ENCODE data around the gene EPHB1. TPM values are rescaled to one million over a fixed set of nuclear protein-coding genes. Genes with fewer than 3 reads are reported as not detected.
"Not testable (repeated sequence)": the region's sequence is repeated elsewhere in the genome, so short reads cannot be mapped to it uniquely, and the experiment has no call there.

Gene EPHB1
- total RNA-seq, 1 donor from 2014 or later = 8.1 TPM

DNA sequence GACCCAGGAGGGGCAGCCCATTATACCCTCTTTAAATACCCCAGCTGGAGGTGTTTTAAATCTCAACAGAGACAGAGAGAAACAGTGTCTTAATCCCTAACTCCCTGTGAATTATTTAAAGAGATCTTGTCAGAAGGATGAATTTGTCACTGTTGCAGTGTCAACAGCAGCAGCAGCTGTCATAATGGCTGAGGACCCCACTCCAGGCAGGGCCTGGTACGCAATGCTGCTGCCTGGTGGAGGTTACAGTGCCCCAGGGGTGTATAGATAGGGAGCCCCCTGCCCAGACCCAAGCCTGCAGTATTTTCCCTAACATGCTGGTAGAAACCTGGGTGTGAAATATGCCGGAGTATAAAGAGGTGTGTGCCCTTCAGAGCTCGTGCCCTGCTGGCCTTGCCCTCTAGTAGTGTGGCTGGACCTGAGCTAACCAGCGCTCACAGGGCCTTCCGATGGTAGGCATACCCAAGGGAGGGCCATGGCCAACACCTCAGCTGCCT lies 143.0 kb downstream of the EPHB1 start:
- ATAC-seq (no peak), DNase-seq (ENCODE audit: low spot score) (no peak)

DNA sequence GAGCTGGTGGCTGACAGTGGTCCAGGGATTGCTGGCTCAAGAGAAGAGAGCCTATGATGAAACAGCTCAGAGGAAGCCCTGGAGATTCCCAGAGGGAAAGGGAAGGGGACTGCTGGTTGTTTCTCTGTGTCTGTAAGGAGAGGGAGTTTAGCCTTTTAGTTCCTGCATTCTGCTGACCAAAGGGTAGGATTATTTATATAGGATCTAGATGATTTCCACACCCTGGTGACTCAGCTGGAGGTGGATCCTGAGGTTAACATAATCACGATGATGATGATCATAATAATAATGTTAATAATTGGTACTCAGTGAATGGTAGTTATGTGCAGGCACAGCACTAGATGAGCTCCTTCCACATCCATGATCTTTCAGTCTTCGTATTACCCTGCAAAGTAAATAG lies 144.9 kb downstream of the EPHB1 start:
- no peak for DNase-seq (ENCODE audit: low spot score)

DNA sequence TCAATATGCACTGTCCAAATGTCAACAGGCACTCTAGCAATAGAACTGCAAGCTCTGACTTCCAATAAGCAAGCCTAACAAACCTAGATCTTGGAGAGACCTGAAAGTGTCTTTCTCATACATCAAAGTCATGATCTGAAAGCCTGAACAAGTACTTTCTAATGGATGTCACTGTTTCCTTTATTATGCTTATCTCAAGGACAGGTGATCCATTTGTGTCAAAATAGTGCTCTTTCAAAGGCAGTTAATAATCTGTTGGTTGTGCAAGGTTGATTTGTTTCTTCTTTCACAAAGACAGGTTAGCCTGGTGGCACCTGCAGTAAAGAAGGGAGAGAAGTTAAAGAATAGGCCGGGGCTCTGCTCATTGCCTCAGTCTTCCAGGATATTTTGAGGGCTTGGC lies 146.8 kb downstream of the EPHB1 start:
- ATAC-seq (peak; percentile 53), DNase-seq (ENCODE audit: low spot score) (no peak)

More for the DNA sequence above, 144.9 kb downstream of the EPHB1 start:
- no peak for ATAC-seq

DNA sequence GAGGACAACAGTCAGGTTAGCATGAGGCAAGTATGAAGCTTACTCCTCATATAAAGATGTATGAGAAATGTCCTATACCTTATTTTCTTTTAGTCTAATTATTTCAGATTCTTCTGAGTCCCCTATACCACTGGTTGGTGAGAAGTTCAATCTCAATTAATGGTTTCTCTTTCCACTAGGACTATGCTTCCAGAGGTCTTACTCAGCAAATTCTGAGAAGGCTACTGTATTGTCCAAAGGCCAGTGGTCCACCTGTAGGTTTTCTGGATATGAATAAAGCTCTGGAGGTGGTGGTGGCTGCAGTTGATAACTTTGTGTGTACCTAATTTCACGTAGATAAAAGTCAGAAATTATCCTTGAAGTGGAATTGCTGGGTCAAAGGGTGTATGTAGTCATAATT lies 149.4 kb downstream of the EPHB1 start:
- DNase-seq (ENCODE audit: low spot score) = no peak
- ATAC-seq = no peak

DNA sequence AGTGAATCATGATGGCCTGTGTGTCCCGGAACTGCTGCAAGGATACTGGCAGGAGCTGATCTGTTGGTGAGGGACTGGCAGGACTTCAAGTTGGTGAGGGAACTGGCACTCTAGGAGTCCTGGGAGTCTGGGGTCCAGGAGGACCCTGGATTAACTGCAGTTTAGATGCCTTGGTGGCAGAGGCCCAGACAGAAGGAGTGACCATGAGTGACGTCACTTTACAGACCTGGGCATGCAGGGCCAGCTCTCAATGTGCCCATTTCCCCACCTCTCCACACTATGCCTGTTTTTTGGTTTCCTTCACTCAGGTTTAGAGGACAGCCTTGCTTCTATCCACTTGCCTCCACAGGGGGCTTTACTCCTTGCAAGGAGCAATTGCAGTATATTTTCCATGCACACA lies 154.1 kb downstream of the EPHB1 start:
- no peak for DNase-seq (ENCODE audit: low spot score)

DNA sequence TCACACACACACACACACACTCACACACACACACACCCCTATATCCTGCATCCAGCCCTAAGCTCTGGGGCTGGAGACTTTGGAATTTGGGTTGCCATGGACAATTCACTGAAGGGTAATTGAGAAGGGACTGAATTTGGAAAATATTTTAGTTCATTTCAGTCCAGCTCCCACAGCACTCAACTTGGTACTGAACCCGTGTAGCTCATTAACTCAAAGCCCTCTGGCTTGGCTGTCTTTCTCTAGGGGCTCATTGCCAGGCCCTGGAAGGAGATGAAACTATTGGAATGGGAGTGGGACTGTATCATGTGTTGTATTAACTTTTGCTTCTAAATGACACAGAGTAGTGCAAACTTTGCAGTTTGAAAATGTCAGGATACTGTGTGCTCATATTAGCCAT lies 157.3 kb downstream of the EPHB1 start:
- DNase-seq (ENCODE audit: low spot score) (no peak), ATAC-seq (no peak)

More for the DNA sequence above, 154.1 kb downstream of the EPHB1 start:
- no peak for ATAC-seq

DNA sequence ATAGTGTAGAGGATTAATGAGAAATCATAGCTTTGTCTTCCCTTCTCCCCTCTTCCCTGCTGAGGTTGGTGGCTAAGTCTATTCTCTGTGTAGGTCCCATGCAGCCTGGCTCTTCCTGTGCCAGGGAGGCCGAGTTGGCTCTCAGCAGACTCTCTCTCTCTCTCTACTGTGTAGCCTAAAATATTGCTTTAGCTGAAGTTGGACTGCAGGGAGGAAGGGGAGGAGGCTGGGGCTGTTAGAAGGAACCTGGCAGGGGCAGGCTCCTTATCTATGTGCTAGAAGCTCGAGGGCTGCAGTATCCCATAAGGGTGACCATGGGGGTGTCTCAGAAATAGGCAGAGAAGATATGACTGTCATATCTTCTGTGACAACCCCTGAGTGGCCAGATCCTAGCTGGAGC lies 160.8 kb downstream of the EPHB1 start:
- no peak for ATAC-seq
- no peak for DNase-seq (ENCODE audit: low spot score)

DNA sequence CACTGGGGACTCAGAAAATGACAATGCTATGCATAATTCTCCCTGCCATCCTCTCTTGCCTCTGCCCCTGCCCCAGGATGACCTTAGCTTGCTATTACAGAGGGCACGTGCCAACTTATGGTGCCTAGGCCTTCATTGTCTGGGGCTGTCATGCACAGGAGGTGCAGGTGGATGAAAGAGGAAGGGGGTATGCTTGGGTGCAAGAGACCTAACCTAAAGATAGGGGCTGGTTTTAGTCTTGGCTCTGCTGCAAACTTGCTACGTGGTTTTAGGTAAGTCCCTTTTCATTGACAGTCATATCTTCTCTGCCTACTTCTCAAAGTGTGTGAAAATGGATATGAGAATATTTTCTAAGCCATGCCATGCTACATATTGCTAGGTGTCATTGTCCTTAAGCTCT lies 161.3 kb downstream of the EPHB1 start:
- DNase-seq (ENCODE audit: low spot score) = no peak
- no peak for ATAC-seq

DNA sequence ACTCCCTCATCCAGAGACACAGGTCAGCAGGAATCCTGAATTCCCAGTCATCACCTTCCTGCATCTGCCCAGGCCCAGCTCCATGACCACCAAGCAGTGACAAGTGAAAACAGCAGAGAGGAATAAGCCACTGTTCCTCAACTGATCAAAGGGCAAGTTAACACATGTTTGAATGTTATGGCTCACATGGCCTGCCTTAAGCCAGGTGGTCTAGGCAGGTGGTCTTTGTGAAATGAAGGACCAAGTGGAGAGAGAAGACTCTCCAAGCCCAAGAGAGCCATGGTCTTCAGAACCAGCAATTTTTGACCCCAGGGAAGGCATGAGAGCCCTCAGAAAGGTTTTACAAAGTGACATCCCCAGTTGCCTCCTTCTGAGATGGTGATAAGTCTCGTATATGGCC lies 161.8 kb downstream of the EPHB1 start:
- ATAC-seq (no peak), DNase-seq (ENCODE audit: low spot score) (no peak)

DNA sequence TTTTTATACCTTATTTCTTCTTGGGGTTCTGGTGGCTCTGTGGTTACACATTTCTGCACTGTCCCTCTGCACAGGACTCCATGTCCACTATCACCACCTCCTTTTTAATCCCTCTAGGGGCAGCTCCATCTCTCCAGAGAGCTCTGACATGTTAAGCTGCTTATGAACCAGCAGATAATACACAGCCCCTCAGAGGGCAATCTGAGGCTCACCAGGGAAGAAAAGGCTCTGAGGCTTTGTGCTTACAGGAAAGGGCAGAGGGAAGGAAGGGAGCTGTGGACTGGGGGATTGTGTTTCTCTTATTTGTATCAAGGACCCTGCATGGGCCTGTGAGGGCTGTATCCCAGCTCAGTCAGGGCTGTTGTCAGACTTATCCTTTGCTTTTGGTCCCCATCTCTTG lies 164.5 kb downstream of the EPHB1 start:
- no peak for DNase-seq (ENCODE audit: low spot score)
- ATAC-seq = no peak

DNA sequence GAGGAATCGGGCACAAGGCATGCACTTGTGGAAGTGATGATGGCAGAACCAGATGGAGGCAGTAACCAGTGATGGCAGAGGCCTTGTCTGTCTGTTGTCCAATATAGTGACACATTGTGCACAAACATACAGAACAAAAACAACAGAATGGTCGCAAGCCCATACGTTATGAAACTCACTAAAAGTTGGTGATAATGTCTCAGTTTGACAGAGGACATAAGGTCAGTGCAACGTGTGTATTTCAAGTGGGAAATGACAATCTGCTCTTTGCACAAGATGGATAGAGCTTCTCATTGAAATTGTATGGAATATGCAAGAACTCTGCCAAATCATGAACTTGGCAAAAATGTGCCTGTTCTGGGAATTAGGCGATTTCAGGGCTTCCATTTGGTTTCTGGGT lies 169.2 kb downstream of the EPHB1 start:
- no peak for ATAC-seq

DNA sequence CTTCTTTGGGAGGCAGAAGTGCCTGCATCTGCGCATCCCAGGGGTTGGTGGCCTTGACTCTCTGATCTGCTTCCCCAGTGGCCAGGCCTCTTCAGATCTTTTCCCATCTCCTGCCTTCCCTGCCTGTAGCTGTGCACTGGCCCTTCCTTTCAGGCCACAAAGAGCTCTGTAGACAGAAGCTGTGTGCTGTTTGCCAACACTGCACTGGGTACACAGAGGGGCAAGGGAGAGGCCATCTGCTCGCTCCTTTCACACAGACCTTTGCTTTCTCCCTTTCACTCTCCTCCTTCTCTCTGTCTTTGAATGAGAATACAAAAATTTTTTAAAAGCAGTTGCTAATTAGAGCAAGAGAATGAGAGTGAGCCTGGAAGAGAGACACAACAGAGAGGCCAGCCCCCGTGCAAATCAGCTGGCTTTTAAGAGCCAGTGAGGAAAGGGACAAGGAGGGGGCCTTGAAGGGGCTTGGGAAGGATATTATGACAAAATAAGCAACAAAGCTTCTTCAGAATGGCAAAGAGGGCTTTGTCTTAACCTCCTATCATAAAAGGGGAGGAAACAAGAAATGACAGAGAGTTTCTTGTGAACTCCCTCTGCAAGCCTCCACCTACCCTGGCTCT lies 170.9 kb downstream of the EPHB1 start:
- no peak for ATAC-seq
- DNase-seq (ENCODE audit: low spot score) = no peak

More for the DNA sequence above, 169.2 kb downstream of the EPHB1 start:
- DNase-seq (ENCODE audit: low spot score) = no peak

DNA sequence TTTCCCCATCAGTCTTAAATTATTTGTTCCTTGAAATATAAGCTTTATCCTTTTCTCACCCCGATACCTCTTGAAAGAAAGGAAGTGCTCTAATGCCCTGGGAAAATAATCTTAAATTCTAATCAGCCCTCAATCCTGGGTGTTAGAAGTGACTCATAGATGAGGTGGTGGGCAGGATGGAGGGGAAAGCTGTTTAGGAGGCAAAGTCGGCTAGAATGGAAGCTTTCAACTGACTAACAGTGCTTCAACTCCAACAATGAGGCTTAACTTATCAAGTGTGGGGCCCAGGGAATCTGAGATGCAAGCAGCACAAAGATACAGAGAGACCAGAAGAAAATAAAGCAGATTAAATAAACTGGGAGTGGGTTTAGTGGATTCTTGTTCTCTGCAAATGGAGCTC lies 175.8 kb downstream of the EPHB1 start:
- ATAC-seq = no peak
- no peak for DNase-seq (ENCODE audit: low spot score)

DNA sequence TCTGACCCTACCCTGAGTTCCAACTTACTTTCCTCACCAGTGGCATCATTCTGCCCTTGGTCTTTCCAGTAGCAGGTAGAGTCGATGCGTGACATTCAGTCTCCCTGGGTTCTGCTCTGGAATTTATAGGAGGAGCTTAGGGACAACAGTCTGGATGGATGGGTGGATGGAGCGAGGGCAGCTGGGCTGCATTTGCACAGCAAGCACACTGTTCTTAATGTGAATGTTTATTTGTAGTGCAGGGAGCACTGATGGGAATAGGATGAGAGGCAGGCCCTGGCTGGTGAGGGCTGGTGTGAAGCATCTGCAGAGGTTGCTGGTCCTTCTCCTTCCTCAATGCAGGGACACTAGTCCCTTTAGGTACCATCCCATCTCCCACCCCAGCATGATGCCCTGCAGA lies 176.2 kb downstream of the EPHB1 start:
- no peak for DNase-seq (ENCODE audit: low spot score)
- ATAC-seq = no peak

DNA sequence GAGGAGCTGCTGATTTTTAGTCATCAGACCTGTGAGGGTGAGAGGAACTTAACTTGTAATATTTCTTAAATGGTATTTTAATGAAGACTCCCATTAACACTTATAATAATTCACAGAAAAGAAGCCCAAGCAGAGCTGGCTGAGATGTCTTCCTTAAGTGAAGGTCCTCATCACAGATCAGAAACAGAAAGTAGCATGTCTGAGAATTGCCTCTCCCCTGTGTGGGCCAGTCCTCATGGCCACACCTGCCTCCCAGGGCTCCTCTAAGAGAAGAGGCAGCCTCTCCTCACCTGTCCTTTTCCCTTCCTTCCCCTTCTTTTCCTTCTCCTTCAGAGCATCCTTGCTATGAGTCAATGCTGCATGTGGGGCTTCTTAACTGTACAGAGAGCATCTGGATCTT lies 176.8 kb downstream of the EPHB1 start:
- not testable (repeated sequence) for ATAC-seq; DNase-seq (ENCODE audit: low spot score)

DNA sequence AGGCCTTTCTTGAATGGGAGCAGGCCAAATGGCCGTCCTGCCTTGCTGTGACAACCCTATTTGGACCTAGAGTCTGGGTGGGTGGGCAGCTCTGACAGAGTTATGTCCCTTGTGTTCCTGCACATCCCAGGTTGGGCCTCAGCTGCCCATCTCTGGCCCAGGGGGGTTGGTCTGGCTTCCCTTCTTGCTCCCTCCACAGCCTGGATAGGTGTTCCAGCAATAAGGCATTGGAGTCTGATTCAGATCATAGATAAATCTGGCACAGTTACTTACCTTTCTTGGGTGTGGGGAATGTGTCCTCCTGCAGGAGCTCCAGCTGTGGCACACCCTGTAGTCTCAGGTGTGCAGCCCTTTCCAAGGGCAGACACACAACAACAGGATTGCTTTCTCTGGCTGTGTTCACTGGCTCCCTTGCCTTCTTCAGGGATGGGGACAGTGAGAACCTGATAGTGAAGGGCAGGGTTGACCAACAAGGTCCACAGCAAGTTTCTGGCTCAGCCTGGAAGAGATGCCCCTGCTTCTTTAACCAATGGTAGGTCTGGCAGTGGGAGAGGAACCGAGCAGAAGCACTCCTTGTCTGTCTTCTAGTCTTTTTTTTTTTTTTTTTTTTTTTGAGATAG lies 177.9 kb downstream of the EPHB1 start:
- DNase-seq (ENCODE audit: low spot score) = no peak
- ATAC-seq = no peak

DNA sequence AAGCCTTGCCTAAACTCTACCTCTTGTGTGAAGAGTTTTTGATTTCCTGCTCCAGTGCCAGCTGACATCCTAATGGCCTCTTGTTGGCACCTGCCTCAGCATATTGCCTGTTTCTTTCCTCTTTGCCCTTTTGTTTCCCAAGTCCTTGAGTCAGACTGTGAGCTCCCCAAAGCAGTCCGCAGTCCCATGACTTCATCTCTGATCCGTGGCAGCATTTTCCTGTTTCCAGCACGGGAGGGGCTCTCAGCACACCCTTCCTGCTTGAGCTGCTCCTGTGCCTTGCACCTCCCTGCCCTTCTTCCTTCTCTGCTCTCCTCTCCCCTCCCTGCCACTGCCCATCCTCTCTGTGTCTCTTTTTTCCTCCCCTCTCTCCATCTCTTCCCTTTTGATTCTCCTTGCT lies 179.6 kb downstream of the EPHB1 start:
- no peak for DNase-seq (ENCODE audit: low spot score)
- ATAC-seq = no peak

DNA sequence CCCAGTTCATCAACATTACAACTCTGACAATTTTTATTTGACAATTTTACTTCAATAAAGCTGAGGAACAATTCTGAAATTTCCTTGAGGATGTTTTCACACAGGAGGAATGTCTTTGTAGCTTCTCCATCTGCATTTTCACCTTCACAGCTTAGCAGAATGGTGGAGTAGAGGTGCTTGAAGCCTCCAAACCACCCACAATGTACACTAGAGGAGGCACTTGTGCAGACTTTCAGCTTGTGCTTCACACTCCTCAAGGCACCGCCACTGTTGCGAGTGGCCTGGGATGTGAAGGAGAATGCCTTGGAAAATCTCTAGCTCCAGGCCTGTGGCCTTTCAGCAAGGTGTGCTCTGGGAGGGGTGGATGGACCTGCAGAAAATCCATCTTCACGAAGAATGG lies 181.9 kb downstream of the EPHB1 start:
- no peak for DNase-seq (ENCODE audit: low spot score)
- no peak for ATAC-seq

DNA sequence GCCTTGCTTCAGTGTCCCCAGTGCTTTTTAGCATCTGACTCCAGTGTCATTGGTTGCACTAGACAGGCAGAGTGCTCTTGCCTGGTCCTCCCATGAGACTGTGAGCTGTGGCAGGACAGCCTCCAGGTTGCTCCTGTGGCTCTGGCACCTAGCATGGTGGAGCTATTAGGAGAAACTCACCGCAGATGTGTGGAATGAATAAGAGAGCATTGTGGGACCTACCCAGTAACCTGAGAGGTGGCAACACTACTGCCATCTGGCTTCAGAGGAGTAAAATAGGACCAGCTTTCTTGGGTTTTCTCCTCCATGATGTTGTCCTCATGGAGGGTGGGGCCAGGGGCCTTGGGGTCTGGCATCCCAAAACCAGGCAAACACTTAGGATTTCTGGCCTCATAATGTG lies 183.6 kb downstream of the EPHB1 start:
- DNase-seq (ENCODE audit: low spot score) (no peak), ATAC-seq (no peak)

DNA sequence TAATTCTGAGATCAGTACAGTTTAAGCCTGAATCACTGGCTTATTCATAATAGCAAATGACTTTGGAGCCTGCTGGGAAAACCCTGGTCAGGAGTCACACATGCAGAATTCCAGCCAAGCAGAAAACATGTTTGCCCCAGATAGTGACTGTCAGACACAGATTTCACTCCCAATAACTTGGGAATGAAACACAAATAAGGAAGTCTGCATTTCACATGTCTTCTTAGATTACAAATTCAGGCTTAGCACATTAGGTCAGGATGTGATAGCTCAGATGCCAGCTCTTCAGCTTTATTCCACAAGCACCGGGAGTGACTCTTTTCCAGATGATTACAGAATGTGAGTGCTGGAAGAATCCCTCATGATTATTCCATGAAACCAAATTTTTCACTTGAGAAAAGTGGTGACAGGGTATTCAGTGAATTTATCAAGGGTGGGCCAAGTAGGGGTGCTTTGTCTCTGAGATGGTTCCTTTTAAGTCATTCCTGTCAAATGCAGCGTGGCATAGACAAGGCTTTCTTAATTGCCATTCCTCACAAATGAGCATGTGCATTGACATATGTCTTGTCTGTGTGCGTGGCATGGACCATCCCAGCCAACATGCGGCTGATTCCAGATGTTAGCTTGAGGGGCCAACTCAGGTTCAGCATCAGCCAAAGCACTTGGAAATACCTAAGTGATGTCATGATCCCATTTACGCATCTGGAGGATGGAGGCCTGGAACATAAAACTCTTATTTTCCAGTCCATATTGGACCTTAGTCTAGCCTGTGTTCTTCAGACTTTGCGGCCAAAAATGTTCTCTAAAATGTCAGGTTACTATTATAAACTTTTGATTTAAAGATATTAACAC lies 191.0 kb downstream of the EPHB1 start:
- DNase-seq (ENCODE audit: low spot score) (no peak), ATAC-seq (no peak)

DNA sequence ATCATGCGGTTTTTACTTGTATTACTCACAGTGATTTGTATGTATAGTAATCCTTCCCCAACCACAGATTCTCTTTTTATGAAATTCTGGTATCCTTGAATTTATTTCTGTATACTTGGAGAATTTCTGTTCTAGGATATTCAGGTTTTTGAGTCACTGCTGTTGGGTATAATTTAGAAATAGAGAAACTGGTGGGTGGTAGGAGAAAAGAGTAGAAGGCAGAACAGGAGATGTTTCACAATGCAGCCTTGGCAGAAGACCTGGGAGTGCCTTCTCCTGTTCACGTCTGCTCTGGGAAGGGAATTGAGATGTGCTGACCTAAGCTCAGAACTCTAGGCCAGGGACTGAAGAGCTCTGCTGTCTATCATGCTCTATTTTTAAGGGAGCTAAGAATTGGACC lies 193.6 kb downstream of the EPHB1 start:
- ATAC-seq (peak; percentile 37), DNase-seq (ENCODE audit: low spot score) (no peak)

DNA sequence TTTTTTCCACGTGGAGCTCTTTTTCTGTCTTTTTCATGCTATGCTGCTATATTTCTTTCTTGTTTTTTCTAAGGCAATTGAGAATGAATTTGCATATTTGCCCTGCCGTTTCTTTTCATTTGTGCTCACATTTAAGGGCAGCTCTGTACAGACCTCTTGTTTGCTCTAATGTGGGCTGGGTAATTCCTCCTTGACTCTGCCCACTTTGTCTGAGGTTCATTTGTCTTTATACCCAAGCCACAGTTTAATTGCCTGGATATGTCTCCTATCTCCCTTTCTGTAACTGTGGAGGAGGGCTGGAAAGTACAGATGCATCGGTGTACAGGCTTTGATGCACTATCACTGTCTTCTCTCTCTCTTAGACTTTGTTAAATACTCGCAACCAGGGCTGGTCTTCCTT lies 195.9 kb downstream of the EPHB1 start:
- ATAC-seq (no peak), DNase-seq (ENCODE audit: low spot score) (no peak)
